Kidney (tissue), 14 donors: ENCODE data around the gene TMEM270. TPM values are rescaled to one million over a fixed set of nuclear protein-coding genes. Genes with fewer than 3 reads are reported as not detected.

Source experiments
- DNase-seq, 5 donors: peaks; one replicate each; pipeline ENCODE4 v3.0.0-alpha.2; 2013 to 2020
- FAIRE-seq: peaks from 2 replicates; lab custom pipeline; 2012; peaks lifted over from hg19 to GRCh38; lab: Jason Lieb, UNC
- H3K27ac ChIP-seq, 2 donors: one replicate each; pipeline ENCODE4 v1.7.0; 2013; ENCODE audit warnings: low read depth in 2 of 2, low read length in 2 of 2, inconsistent platforms in 1 of 2
- H3K27me3 ChIP-seq: one replicate; pipeline ENCODE4 v1.7.1; 2013; ENCODE audit warnings: low read length, inconsistent platforms; ENCODE audit not compliant: control insufficient read depth, insufficient read depth
- H3K36me3 ChIP-seq, 3 donors: one replicate each; pipeline versions ENCODE4 v1.7.0 to v1.7.1; 2013; ENCODE audit warnings: low read length in 3 of 3, control low read depth in 1 of 3, inconsistent platforms in 1 of 3; ENCODE audit not compliant: insufficient read depth in 3 of 3, control insufficient read depth in 2 of 3
- H3K4me1 ChIP-seq, 3 donors: one replicate each; pipeline versions ENCODE4 v1.7.0 to v1.7.1; 2013; ENCODE audit warnings: low read length in 3 of 3, inconsistent platforms in 1 of 3, low read depth in 1 of 3; ENCODE audit not compliant: control insufficient read depth in 2 of 3, insufficient read depth in 2 of 3
- H3K4me3 ChIP-seq, 3 donors: one replicate each; pipeline versions ENCODE4 v1.7.0 to v1.8.1; 2013; ENCODE audit warnings: low read length in 3 of 3, control low read depth in 1 of 3, inconsistent platforms in 1 of 3
- H3K9ac ChIP-seq, 3 donors: one replicate each; pipeline versions ENCODE4 v1.7.0 to v1.7.1; 2013; ENCODE audit warnings: low read length in 3 of 3, control low read depth in 1 of 3, inconsistent platforms in 1 of 3
- H3K9me3 ChIP-seq, 3 donors: one replicate each; pipeline versions ENCODE4 v1.7.0 to v1.7.1; 2013; ENCODE audit warnings: low read length in 3 of 3, control low read depth in 1 of 3, inconsistent platforms in 1 of 3; ENCODE audit not compliant: control insufficient read depth in 2 of 3, insufficient read depth in 1 of 3
- CTCF ChIP-seq: IDR thresholded peaks from 3 replicates; pipeline ENCODE4 v1.5.1; 2012; ENCODE audit warnings: mild to moderate bottlenecking, moderate library complexity, borderline replicate concordance; ENCODE audit not compliant: insufficient read depth; ENCODE audit errors: extremely low read depth
- intact Hi-C: fragments of 100-400 bp; cut with DNase I; formaldehyde crosslinking; loops from one replicate; pipeline ENCODE4 v1.11.1; 2022
- polyA plus RNA-seq: library from polyadenylated mRNA; stranded (reverse); fragments of 350-450 nt; fragmentation: Illumina TruSeq; extraction: RNeasy Lipid Tissue Mini Kit (QIAGEN cat#74804); gene quantifications from one replicate; pipeline ENCODE4 v1.2.3, GENCODE V29; 2014; ENCODE audit warnings: low read depth, low replicate concordance; ENCODE audit not compliant: insufficient read depth
- total RNA-seq: library from RNA; stranded (reverse); fragmentation: NEBNext Ultra II Directional; extraction: Animal tissue kit (Norgen Biotek cat#: 25700); gene quantifications from one replicate; pipeline ENCODE4 v1.2.1, GENCODE V29; 2021
- donor health status: control.
- donor health status: control.
- donor health status: control.
- donor health status: control.
- donor health status: control.
- donor health status: DM: yes; HTN: yes; CAD: no.
- donor health status: Normal renal cell carcinoma (clear cell type).

Gene TMEM270
- total and polyA plus RNA-seq, 2 donors from 2014 or later: 0.50 TPM; not detected in 1

- H3K4me1 ChIP-seq: peaks cover 2 to 27% (median 24%) of the 10 kb centered on the region in 3 donors
These were observed 36.0 kb upstream of the TMEM270 start for GRCh38 chr7:73824986-73825385.

GRCh38 chr7:73827567-73828106 lies 33.3 kb upstream of the TMEM270 start:
- Histone ChIP-seq H3K4me1 (peaks cover 5 to 33% (median 27%) of the 10 kb centered on the region in 3 donors), H3K9me3 (no peaks in the 10 kb centered on the region), H3K4me3 (no peak overlapping the region), H3K27me3 (no peaks in the 10 kb centered on the region), H3K9ac (peak overlapping the region in 2 of 3 donors; percentile 44 to 60), H3K27ac (peak overlapping the region; percentile 95 to 99), H3K36me3 (no peaks in the 10 kb centered on the region)
- intact Hi-C loops: no loop called here
- FAIRE-seq: no peak
- peak; percentile 86 to 94 (median 92) for DNase-seq
- no peak for TF ChIP-seq CTCF

More at GRCh38 chr7:73824986-73825385, 36.0 kb upstream of the TMEM270 start:
- Histone ChIP-seq H3K36me3 (no peaks in the 10 kb centered on the region), H3K9me3 (no peaks in the 10 kb centered on the region), H3K27me3 (no peaks in the 10 kb centered on the region), H3K4me3 (no peak overlapping the region), H3K27ac (peak overlapping the region; percentile 17 to 57), H3K9ac (no peak overlapping the region)
- no peak for TF ChIP-seq CTCF
- DNase-seq (peak in 1 of 5 donors; percentile 91), FAIRE-seq (no peak)
- intact Hi-C loops: no loop called here

- no peak for TF ChIP-seq CTCF
- Histone ChIP-seq H3K9me3 (no peaks in the 10 kb centered on the region), H3K27me3 (no peaks in the 10 kb centered on the region), H3K9ac (peak overlapping the region in 1 of 3 donors; percentile 52), H3K4me1 (peaks cover 5 to 35% (median 27%) of the 10 kb centered on the region in 3 donors), H3K36me3 (no peaks in the 10 kb centered on the region), H3K27ac (peak overlapping the region; percentile 84 to 99), H3K4me3 (no peak overlapping the region)
- intact Hi-C loops: no loop called here
- DNase-seq: peak in 2 of 5 donors; percentile 71 to 76
- FAIRE-seq: no peak
These were observed 32.7 kb upstream of the TMEM270 start for GRCh38 chr7:73828107-73828803.
